HUDEP-2 (cell line): ENCODE measurements around the gene SPHK1.
A peak's percentile ranks its signal among the peaks of the same experiment; 100 is the strongest.

Experiments
- DNase-seq, 76 experiments: peaks; one replicate each; lab custom pipeline; 2025; ENCODE audit not compliant: unreplicated experiment in 76 of 76; lab: John Stamatoyannopoulos, UW

Gene SPHK1

GRCh38 chr17:76405607-76405966, 21.2 kb downstream of the SPHK1 start:
- DNase-seq = no peak

DNA sequence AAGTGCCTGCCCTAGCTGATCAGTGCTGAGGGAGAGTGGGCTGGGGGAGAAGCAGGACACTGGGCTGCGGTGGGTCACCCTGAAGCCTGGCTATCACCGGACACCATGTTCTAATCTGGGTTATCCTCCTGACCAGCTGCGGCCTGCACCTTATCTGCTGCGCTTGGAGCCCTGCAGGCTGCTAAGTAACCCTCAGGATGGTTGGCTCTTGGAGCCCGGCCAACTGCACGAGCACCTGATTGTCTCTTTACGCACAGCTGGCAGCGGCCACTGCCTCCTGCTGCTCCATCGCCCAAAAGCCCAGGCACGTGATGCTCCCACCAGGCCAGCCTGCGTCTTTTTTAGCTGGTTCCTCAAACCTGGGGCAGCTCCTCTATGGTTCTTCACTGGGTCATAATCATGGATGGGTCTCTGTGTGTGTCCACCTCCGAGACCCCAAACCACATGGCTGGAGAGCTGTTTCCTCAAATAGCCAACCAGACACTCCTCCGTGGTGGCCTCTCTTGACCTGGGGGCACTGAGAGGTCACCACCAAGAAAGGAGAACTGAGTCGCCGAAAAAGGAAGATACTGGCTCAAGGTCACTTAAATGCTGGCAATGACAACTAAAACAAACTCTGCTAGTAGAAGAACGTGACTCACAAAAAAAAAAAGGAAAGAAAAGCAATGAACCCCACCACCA, 21.7 kb downstream of the SPHK1 start:
- peak in 75 of 76 experiments; percentile 45 to 98 (median 91) for DNase-seq

GRCh38 chr17:76407509-76407908, 23.1 kb downstream of the SPHK1 start:
- DNase-seq = no peak

GRCh38 chr17:76408037-76408849, 23.8 kb downstream of the SPHK1 start:
- DNase-seq = peak in 64 of 76 experiments; percentile 6 to 75 (median 46)

- DNase-seq = no peak
These were observed 26.0 kb downstream of the SPHK1 start for GRCh38 chr17:76410328-76410965.

DNA sequence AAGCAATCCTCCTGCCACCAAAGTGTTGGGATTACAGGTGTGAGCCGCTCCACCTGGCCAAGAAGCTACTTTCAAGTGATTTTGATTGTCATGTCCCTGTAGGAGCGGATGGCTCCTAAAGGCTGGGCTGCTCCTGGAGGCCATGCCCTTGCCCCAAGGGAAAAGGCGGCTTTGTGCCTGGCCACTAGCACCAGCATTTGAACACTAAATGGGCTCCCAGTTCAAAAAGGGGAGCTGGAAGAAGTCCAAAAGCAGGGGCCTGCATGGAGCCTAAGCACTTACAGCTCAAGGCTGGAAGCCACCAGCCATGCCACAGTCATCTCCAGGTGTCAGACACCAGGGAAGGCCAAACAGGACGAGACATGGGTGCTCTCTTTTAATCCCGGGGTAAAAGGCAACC, 26.8 kb downstream of the SPHK1 start:
- DNase-seq = no peak

DNA sequence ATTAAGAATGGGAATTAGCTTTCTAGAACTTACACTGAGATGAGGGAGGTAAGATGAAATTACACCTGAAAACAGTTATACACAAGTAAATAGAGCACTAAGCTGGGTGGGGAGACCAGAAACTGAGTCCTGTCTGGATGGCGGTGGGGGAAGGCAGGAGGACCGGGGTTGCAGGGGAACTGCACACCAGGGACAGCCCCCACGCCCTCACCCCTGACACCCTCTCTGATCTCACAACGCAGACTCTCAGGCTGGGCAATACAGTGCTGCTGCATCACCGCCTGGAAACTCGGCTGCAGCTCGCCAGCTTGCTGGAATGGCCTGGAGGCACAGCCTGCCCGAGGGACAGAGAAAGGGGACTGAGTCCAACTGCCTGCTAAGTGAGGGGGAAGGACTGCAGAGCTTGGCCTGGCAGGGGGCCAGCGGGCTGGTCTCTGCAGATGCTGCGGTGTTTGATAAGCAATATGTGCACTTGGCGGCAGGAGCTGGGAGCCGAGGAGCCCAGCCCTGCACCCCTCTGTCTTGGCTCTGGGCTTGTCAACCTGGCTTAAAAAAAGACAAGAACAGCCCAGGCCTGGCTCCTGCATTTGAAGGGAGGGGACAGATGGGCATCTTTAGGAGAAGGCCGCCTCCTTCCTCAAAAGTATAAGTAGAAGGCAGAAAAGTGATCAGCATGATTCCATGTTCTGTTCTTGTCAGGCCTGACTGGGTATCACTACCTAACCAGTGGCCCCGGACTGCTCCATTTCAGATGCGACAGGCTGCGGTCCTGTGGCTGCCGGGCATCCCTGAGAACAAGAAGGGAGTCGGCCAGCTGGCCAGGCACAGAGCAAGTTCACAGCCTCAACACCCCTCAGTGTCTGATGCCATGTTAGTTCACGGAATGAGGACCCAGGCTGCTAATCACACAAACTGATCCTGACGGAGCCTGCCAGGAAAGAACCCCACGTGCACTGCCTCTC, 30.2 kb downstream of the SPHK1 start:
- DNase-seq = peak in 75 of 76 experiments; percentile 43 to 96 (median 88)

DNA sequence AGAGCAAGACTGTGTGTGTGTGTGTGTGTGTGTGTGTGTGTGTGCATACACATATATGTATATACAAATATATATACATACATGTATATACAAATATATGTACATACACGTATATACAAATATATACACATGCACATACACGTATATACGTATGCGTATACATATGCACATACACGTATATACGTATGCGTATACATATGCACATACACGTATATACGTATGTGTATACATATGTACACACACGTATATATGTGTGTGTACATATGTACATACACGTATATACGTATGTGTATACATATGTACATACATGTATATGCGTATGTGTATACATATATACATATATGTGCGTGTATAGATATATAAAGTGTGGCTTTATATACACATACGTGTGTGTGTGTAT, 31.4 kb downstream of the SPHK1 start:
- DNase-seq = no peak

GRCh38 chr17:76416457-76416856, 32.0 kb downstream of the SPHK1 start:
- no peak for DNase-seq

- peak in 2 of 76 experiments; percentile 2 to 5 for DNase-seq
These were observed 32.5 kb downstream of the SPHK1 start for GRCh38 chr17:76416899-76417298.

- peak in 56 of 76 experiments; percentile 7 to 75 (median 31) for DNase-seq
These were observed 33.2 kb downstream of the SPHK1 start for GRCh38 chr17:76417499-76418143.

DNA sequence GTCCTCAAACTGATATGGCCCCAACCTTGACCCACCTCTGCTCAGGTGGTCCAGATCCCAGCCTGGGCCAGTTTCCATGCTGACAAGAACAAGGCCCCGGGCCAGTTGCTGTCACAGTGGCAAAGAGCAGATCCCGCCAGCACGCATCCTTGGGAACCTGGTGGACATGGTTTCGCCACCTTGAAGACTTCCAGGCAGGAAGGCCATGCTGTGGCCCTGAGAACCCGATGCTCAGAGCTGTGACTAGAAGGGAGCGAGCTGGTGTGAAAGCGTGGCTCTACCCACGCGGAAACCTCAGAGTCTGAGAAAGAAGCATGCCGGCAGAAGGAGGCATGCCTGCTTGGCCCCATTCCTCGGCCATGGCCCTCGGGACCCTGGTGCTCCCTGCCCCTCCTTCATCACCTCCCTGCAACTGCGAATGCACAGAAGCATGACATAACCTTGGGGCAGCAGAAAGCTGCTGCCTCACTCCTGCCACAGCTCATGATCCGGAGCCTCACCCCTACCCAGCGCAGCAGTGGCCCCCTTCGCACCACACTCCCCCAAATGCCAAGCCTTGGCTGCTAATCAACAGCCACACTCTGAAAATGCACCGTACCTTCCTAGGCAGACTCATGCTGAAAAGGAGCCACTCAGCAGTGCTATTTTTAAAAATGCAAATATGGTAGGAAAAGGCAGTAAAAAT, 35.3 kb downstream of the SPHK1 start:
- DNase-seq = no peak

DNA sequence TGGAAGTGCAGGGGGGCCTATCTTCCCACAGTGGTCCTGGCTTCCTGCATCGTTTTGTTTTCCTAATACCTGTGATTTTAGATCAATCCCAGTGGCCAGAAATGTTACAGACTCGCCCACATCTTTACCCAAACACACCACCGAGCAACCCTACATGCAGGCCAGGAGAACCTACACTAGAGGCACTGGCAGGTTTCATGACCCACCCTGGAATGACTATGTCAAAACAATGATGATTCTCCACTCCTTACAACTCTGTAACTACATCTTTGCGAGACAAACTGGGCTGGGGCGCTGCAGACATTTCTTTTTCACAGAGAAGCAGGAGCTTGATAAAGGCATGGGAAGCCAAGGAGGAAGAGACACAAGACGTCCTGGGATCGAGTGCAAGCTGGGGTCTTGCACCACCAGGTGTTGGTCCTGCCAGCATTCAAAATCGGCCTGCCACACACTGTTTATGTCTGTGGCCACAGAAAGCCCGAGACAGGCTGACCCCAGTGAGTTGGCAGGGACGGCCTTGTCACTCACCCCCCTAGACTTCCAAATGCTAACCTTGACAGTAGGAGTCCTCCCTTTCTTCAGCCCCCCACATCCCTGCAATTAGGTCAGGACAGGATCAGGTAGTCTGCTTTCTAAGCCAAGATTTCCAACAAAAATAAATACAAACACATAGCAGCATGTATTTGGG, 36.1 kb downstream of the SPHK1 start:
- DNase-seq = no peak

DNA sequence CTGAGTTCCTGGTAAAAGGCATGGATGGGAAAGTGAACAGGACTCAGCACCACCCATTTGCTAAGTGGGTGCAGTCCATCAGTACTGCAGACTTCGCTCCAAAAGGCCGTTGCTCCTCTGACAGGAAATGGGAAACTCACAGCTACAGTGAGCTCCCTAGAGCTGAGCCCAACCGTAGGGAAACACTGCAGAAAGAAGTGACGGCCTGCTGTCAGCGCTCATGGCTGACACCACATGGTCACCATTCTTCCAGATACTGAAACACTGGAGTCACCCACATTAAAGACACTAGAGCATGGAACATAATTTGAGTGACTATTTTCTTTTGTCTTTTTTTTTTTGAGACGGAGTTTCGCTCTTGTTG, 36.6 kb downstream of the SPHK1 start:
- DNase-seq = no peak

DNA sequence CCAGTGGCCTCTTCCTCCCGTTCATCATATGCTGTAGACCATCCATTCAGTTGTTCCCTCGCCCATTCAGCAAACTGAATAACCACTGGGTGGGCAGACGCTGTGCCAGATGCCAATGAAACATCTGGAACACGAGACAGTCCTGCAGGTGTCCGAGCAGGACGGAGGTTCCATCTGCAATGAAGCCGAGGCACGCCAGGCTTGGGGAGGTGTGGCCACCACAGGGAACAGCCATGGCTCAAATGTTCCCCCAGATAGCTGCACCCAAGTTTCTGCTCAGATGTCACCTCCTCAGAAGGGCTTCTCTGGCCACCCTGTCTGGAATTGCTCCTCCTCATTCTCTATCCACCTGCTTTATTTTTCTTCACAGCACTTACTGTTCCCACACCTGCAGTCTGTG, 38.0 kb downstream of the SPHK1 start:
- DNase-seq = no peak

- DNase-seq = no peak
These were observed 38.5 kb downstream of the SPHK1 start for GRCh38 chr17:76422860-76423259.

- DNase-seq = no peak
These were observed 42.4 kb downstream of the SPHK1 start for GRCh38 chr17:76426853-76427252.

GRCh38 chr17:76427501-76428231, 43.3 kb downstream of the SPHK1 start:
- DNase-seq = no peak
